HG02571 (cell line): ENCODE measurements around the gene ARL8A.

Experiments
- ATAC-seq: cut with Tn5 transposase; IDR thresholded peaks from one replicate; pipeline ENCODE4 v1.9.1; 2021; ENCODE audit warnings: mild to moderate bottlenecking, moderate library complexity; ENCODE audit not compliant: unreplicated experiment

Gene ARL8A

GRCh38 chr1:202084791-202085681, 59.5 kb downstream of the ARL8A start:
- no peak for ATAC-seq
